Activated B cell treated with CpG ODN at 0.5 μM for 24 hours (primary cell): Measurements from ENCODE around the gene REEP5. TPM values are rescaled to one million over a fixed set of nuclear protein-coding genes. Genes with fewer than 3 reads are reported as not detected.
"Not testable (repeated sequence)": the region's sequence is repeated elsewhere in the genome, so short reads cannot be mapped to it uniquely, and the experiment has no call there.

ENCODE experiments used
- ATAC-seq: fragments of 200-7000 bp; cut with Tn5 transposase; one replicate; pipeline ENCODE4 v1.10.0; 2021; ENCODE audit warnings: low read depth, mild to moderate bottlenecking, moderate library complexity
- CTCF ChIA-PET: fragments of 350-600 bp; sonication (Branson Sonifier 250); formaldehyde crosslinking; loops from one replicate; lab custom pipeline; 2021; ENCODE audit warnings: antibody characterized with exemption; lab: Charles Lee
- POLR2A ChIA-PET: fragments of 350-600 bp; sonication (Branson Sonifier 250); formaldehyde crosslinking; loops from one replicate; lab custom pipeline; 2021; ENCODE audit warnings: antibody characterized with exemption; lab: Charles Lee
- DNase-seq: peaks from one replicate; pipeline ENCODE4 v3.0.0; 2022
- H3K27ac Mint-ChIP-seq: one replicate; pipeline ENCODE4 v1.8.0; 2020; ENCODE audit warnings: mixed read lengths
- H3K27me3 Mint-ChIP-seq: one replicate; pipeline ENCODE4 v1.8.0; 2021; ENCODE audit warnings: mixed read lengths
- H3K36me3 Mint-ChIP-seq: one replicate; pipeline ENCODE4 v1.8.0; 2021; ENCODE audit warnings: low read depth, mixed read lengths
- H3K4me1 Mint-ChIP-seq: one replicate; pipeline ENCODE4 v1.8.0; 2021; ENCODE audit warnings: mixed read lengths
- H3K4me3 Mint-ChIP-seq: one replicate; pipeline ENCODE4 v1.8.0; 2020; ENCODE audit warnings: mild to moderate bottlenecking, mixed read lengths
- H3K9me3 Mint-ChIP-seq: one replicate; pipeline ENCODE4 v1.8.0; 2020; ENCODE audit warnings: mixed read lengths
- CTCF ChIP-seq: fragments of 200-600 bp; IDR thresholded peaks from one replicate; pipeline ENCODE4 v1.8.0; 2022; ENCODE audit warnings: antibody characterized with exemption, mild to moderate bottlenecking
- intact Hi-C: fragments of 100-400 bp; cut with micrococcal nuclease; formaldehyde crosslinking; loops from one replicate; pipeline ENCODE4 v1.15.1; 2024
- total RNA-seq: library from RNA; stranded (reverse); gene quantifications from 2 replicates; pipeline ENCODE4 v1.2.3, GENCODE V29; 2022

Gene REEP5
- total RNA-seq, 1 donor from 2014 or later: 44.5 TPM

- TF ChIP-seq CTCF: no peak
- Mint-ChIP-seq H3K9me3 (no peaks in the 10 kb centered on the region), H3K36me3 (peaks cover 61% of the 10 kb centered on the region), H3K27ac (no peak overlapping the region), H3K4me3 (no peak overlapping the region), H3K4me1 (peaks cover 45% of the 10 kb centered on the region), H3K27me3 (no peaks in the 10 kb centered on the region)
- intact Hi-C loops: no loop called here
- no peak for ATAC-seq
- DNase-seq: no peak
- ChIA-PET POLR2A (interaction anchor here (1.1 kb wide), 1 partner anchor 11 kb away, joined by 4 read pairs; the partner anchor contains the start of gene REEP5), CTCF (no interaction called here)
Observed at GRCh38 chr5:112910529-112910928, 11.5 kb downstream of the REEP5 start.

GRCh38 chr5:112908854-112909253 lies 13.2 kb downstream of the REEP5 start:
- no peak overlapping the region for H3K27ac Mint-ChIP-seq
- peaks cover 52% of the 10 kb centered on the region for H3K36me3 Mint-ChIP-seq
- CTCF ChIA-PET: no interaction called here
- no peak for TF ChIP-seq CTCF
- intact Hi-C loops: no loop called here
- DNase-seq (no peak), ATAC-seq (no peak)
- no peaks in the 10 kb centered on the region for H3K27me3 Mint-ChIP-seq
- H3K4me1 Mint-ChIP-seq: peaks cover 40% of the 10 kb centered on the region
- POLR2A ChIA-PET: interaction anchor here (0.6 kb wide), 1 partner anchor 13 kb away, joined by 6 read pairs; no protein-coding TSS in a partner anchor
- H3K4me3 Mint-ChIP-seq: no peak overlapping the region
- H3K9me3 Mint-ChIP-seq: no peaks in the 10 kb centered on the region

DNA sequence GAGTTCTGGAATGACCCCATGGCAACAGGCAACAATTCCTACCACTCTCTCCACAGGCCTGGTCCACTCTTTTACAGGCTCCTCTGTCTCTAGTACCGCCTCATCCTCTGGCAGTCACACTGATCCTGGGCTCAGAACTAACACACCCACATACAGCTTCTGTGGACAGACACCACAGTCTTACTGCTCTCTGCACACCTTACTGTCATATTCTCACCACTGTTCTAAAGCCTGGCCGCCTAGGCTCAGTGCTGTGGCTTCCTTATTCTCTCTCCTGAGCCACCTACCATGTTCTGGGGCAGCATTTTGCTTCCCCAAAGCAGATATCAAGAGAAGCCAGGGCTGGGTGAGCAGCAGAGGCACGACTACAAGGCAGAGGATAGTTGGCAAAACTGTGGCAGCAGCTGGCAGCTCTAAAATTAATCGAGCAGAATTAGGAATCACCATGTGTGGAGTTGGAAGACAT lies 14.8 kb downstream of the REEP5 start:
- H3K4me3 Mint-ChIP-seq: no peak overlapping the region
- peaks cover 52% of the 10 kb centered on the region for H3K36me3 Mint-ChIP-seq
- intact Hi-C loops: no loop called here
- H3K27me3 Mint-ChIP-seq: no peaks in the 10 kb centered on the region
- DNase-seq (no peak), ATAC-seq (no peak)
- no peaks in the 10 kb centered on the region for H3K9me3 Mint-ChIP-seq
- peaks cover 32% of the 10 kb centered on the region for H3K4me1 Mint-ChIP-seq
- peak overlapping the region; percentile 81 for H3K27ac Mint-ChIP-seq
- TF ChIP-seq CTCF: no peak
- ChIA-PET CTCF (no interaction called here), POLR2A (interaction anchor here (0.7 kb wide), 1 partner anchor 16 kb away, joined by 3 read pairs; no protein-coding TSS in a partner anchor)

- H3K27ac Mint-ChIP-seq: peak overlapping the region; percentile 81
- intact Hi-C loops: no loop called here
- no peak overlapping the region for H3K4me3 Mint-ChIP-seq
Observed at GRCh38 chr5:112906637-112907036, 15.4 kb downstream of the REEP5 start.

GRCh38 chr5:112904996-112905395 lies 17.0 kb downstream of the REEP5 start:
- H3K27me3 Mint-ChIP-seq, CTCF ChIA-PET, DNase-seq, H3K9me3 Mint-ChIP-seq, ATAC-seq, H3K4me3 Mint-ChIP-seq: not testable (repeated sequence)
- peak overlapping the region; percentile 30 for H3K27ac Mint-ChIP-seq
- intact Hi-C loops: loop anchor here (2.0 kb wide), 1 partner anchor 16 kb away; no protein-coding TSS in a partner anchor
- H3K4me1 Mint-ChIP-seq: peaks cover 27% of the 10 kb centered on the region
- H3K36me3 Mint-ChIP-seq: peaks cover 56% of the 10 kb centered on the region
- POLR2A ChIA-PET: interaction anchor here (1.8 kb wide), 1 partner anchor 16 kb away, joined by 8 read pairs; no protein-coding TSS in a partner anchor

More at GRCh38 chr5:112906637-112907036, 15.4 kb downstream of the REEP5 start:
- no peak for DNase-seq
- ChIA-PET CTCF (no interaction called here), POLR2A (no interaction called here)
- ATAC-seq: peak; percentile 50
- TF ChIP-seq CTCF: no peak
- Mint-ChIP-seq H3K9me3 (no peaks in the 10 kb centered on the region), H3K36me3 (peaks cover 55% of the 10 kb centered on the region), H3K27me3 (no peaks in the 10 kb centered on the region), H3K4me1 (peaks cover 28% of the 10 kb centered on the region)
